Measurements from ENCODE around the gene GPN3.
"Not testable (repeated sequence)": the region's sequence is repeated elsewhere in the genome, so short reads cannot be mapped to it uniquely, and the experiment has no call there.

The GPN3 gene

GRCh38 chr12:110436231-110436630, 31.8 kb downstream of the GPN3 start:
- DNase-seq = no peak

GRCh38 chr12:110431957-110432587, 36.0 kb downstream of the GPN3 start:
- no peak for DNase-seq

GRCh38 chr12:110429676-110430075, 38.4 kb downstream of the GPN3 start:
- DNase-seq = not testable (repeated sequence)

- DNase-seq = no peak
Observed at GRCh38 chr12:110426406-110426805, 41.7 kb downstream of the GPN3 start.

- no peak for DNase-seq
Observed at GRCh38 chr12:110424237-110424636, 43.8 kb downstream of the GPN3 start.

- DNase-seq = no peak
Observed at GRCh38 chr12:110421701-110422100, 46.4 kb downstream of the GPN3 start.

GRCh38 chr12:110421159-110421661, 46.8 kb downstream of the GPN3 start:
- DNase-seq = no peak

GRCh38 chr12:110420644-110421043, 47.4 kb downstream of the GPN3 start:
- DNase-seq = not testable (repeated sequence)

GRCh38 chr12:110417113-110417512, 50.9 kb downstream of the GPN3 start:
- not testable (repeated sequence) for DNase-seq

GRCh38 chr12:110410086-110410485, 58.0 kb downstream of the GPN3 start:
- DNase-seq = not testable (repeated sequence)

GRCh38 chr12:110405126-110405662, 62.9 kb downstream of the GPN3 start:
- DNase-seq = not testable (repeated sequence)

GRCh38 chr12:110403976-110404682, 63.9 kb downstream of the GPN3 start:
- peak; percentile 74 for DNase-seq

GRCh38 chr12:110403146-110403975, 64.7 kb downstream of the GPN3 start, which contains the start of gene ANAPC7:
Gene ANAPC7, minus strand, starts transcription at chr12:110403708. Its CDS starts 81 bp downstream, at chr12:110403627.
- DNase-seq = peak; percentile 85

All from effector CD8-positive, alpha-beta T cell (primary cell).